ENCODE results near the gene GPR132. TPM values are rescaled to one million over a fixed set of nuclear protein-coding genes. Genes with fewer than 3 reads are reported as not detected.
A peak's percentile ranks its signal among the peaks of the same experiment; 100 is the strongest.

GPR132 gene
- total and polyA plus RNA-seq, 8 donors: 0.14 to 2.3 (median 0.55) TPM

DNA sequence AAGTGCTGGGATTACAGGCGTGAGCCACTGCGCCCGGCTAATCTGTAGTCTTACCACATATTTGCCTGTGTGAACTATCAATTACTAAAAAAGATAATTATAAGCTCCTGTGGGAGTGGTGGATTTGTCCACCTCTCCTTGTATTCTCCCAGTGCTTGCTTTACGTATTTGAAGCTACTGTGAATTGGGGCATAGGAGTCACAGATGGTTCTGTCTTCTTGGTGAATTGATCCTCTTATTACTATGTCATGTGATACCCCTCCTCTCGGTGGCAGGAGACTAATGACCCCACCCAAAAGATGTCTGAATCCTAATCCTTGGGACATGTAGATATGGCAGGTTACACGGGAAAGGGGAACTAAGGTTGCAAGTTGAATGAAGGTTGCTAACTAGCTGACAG is 11.8 kb downstream of the GPR132 start:
- ATAC-seq: no peak
- Histone ChIP-seq H3K27me3 (no peaks in the 10 kb centered on the region), H3K9me3 (no peaks in the 10 kb centered on the region), H3K36me3 (no peaks in the 10 kb centered on the region), H3K4me1 (no peaks in the 10 kb centered on the region), H3K27ac (no peak overlapping the region), H3K4me3 (no peak overlapping the region)
- FAIRE-seq: no peak
- intact Hi-C loops (cut with DNase I): no loop called here
- DNase-seq: no peak
- TF ChIP-seq CTCF (IDR thresholded peaks at IDR 0.05): no peak
- WGBS, 2 donors: 74 to 80% methylated on average over 6 of the region's 6 CpGs

DNA sequence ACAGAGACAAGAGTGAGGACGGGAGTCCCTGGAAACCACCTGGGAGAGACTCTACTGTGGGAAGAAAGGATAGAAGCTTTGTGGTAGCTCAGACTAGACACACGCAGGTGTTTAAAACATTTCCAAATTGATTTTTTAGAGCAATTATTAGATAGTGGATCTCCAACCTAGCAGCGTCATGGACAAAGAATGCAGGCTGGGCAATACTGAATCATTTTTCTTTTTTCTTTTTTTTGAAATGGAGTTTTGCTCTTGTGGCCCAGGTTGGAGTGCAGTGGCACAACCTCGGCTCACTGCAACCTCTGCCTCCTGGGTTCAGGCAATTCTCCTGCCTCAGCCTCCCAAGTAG is 13.1 kb downstream of the GPR132 start:
- no peak for DNase-seq
- no peaks in the 10 kb centered on the region for H3K9me3 ChIP-seq
- FAIRE-seq: no peak
- TF ChIP-seq CTCF (IDR thresholded peaks at IDR 0.05): no peak
- ATAC-seq: peak in 3 of 4 donors; percentile 33 to 56 (median 51)
- H3K36me3 ChIP-seq: no peaks in the 10 kb centered on the region
- 44 to 51% methylated on average over 4 of the region's 4 CpGs for WGBS, 2 donors
- peak overlapping the region; percentile 26 to 60 (median 50) for H3K27ac ChIP-seq
- no peaks in the 10 kb centered on the region for H3K4me1 ChIP-seq
- no peak overlapping the region for H3K4me3 ChIP-seq
- intact Hi-C loops (cut with DNase I): no loop called here
- no peaks in the 10 kb centered on the region for H3K27me3 ChIP-seq

DNA sequence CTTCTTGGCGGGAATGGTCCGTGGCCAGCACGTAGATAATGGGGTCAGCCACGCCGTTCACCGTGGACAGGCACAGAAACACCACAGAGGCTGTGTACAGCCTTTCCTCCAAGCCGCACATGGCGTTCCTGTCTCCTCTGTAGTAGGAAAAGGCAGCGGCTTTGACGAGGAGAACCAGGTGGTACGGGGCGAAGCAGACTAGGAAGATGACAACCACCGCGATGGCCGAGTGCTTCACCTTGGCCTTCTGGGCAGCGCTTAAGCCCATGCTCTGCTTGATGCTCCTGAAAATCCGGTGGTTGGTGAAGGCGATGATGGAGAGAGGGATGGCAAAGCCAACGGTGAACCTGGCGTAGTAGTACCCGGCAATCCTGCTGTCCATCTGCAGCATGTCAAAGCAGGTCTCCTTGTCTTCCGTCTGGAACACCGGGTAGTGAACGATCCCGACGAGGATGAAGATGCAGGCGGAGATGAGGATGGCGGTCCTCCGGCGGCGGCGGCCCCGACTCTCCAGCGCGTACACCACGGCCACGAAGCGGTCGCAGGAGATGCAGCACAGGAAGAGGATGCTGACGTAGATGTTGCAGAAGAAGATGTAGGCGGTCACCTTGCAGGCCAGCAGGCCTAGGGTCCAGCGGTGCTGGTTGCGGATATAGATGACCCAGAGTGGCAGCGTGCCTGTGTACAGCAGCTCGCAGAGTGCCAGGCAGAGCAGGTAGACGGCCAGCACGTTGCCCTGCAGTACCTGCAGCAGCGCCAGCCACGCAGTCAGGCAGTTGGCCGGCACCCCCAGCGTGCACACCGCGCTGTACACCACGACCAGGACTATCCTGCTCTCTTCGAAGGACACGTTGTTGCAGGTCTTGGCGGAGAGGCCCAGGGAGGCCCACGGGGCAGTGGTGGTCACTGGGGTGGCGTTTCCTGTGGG is 13.8 kb downstream of the GPR132 start:
- TF ChIP-seq CTCF (IDR thresholded peaks at IDR 0.05): no peak
- FAIRE-seq: no peak
- DNase-seq: peak in 4 of 6 donors; percentile 45 to 76 (median 54)
- WGBS, 2 donors: 79 to 84% methylated on average over 59 of the region's 59 CpGs
- no peaks in the 10 kb centered on the region for H3K27me3 ChIP-seq
- H3K27ac ChIP-seq: peak overlapping the region; percentile 26 to 60 (median 50)
- intact Hi-C loops (cut with DNase I): no loop called here
- H3K9me3 ChIP-seq: no peaks in the 10 kb centered on the region
- H3K4me3 ChIP-seq: no peak overlapping the region
- ATAC-seq: peak; percentile 34 to 70 (median 63)
- no peaks in the 10 kb centered on the region for H3K4me1 ChIP-seq
- no peaks in the 10 kb centered on the region for H3K36me3 ChIP-seq

DNA sequence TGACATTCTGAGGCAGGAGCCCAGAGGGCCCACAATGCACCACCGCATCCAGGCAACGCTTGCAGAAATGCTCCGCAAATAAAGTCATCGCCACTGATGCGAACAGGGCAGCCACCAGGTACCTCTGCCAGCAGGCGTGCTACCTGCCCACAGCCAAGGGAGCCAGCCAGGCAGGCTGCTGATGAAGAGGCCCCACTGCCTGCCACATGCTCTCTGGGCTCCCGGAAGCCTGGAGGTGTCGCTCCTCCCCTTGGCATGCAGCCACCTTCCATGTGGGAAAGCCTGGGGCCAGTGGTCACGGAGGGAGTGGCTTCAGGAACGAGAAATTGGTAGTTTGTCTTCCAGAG is 14.7 kb downstream of the GPR132 start:
- Histone ChIP-seq H3K9me3 (no peaks in the 10 kb centered on the region), H3K4me1 (no peaks in the 10 kb centered on the region), H3K27me3 (no peaks in the 10 kb centered on the region), H3K27ac (no peak overlapping the region), H3K4me3 (no peak overlapping the region), H3K36me3 (no peaks in the 10 kb centered on the region)
- DNase-seq: peak; percentile 64 to 90 (median 78)
- peak; percentile 51 to 78 (median 62) for ATAC-seq
- FAIRE-seq: no peak
- intact Hi-C loops (cut with DNase I): no loop called here
- no peak for TF ChIP-seq CTCF (IDR thresholded peaks at IDR 0.05)
- 25 to 31% methylated on average over 10 of the region's 10 CpGs for WGBS, 2 donors

Data from pancreas (tissue), 10 donors.